ENCODE results near the gene CCBE1. TPM values are rescaled to one million over a fixed set of nuclear protein-coding genes. Genes with fewer than 3 reads are reported as not detected.
A peak's percentile ranks its signal among the peaks of the same experiment; 100 is the strongest.
"Not testable (repeated sequence)": the region's sequence is repeated elsewhere in the genome, so short reads cannot be mapped to it uniquely, and the experiment has no call there.

CCBE1 gene
- total RNA-seq, 4 donors from 2014 or later, result 0.18 to 2.8 (median 1.6) TPM

DNA sequence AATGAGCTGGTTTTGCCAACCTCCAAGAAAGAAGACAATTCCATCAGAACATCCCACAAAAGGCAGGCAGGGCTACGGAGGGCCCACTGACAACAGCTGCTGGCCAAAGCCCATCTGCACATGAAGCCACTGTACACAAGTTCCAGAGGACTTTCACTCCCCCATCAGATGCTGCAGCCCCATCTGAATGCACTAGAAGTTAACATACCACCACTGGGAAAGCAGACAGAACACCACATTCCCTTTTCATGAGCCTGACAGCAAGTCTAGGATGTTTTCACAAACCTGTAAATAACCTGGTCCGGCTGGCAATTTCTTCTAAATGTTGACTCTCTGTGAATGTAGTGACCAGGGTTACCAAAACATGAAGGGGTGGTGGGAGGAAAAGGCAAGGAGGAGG, 41.5 kb downstream of the CCBE1 start:
- Histone ChIP-seq H3K36me3 (no peaks in the 10 kb centered on the region), H3K4me3 (no peak overlapping the region), H3K27me3 (no peaks in the 10 kb centered on the region), H3K4me1 (no peaks in the 10 kb centered on the region), H3K9me3 (no peaks in the 10 kb centered on the region), H3K27ac (no peak overlapping the region)
- no peak for TF ChIP-seq POLR2A (IDR thresholded peaks at IDR 0.05)
- TF ChIP-seq, protein P1, sequence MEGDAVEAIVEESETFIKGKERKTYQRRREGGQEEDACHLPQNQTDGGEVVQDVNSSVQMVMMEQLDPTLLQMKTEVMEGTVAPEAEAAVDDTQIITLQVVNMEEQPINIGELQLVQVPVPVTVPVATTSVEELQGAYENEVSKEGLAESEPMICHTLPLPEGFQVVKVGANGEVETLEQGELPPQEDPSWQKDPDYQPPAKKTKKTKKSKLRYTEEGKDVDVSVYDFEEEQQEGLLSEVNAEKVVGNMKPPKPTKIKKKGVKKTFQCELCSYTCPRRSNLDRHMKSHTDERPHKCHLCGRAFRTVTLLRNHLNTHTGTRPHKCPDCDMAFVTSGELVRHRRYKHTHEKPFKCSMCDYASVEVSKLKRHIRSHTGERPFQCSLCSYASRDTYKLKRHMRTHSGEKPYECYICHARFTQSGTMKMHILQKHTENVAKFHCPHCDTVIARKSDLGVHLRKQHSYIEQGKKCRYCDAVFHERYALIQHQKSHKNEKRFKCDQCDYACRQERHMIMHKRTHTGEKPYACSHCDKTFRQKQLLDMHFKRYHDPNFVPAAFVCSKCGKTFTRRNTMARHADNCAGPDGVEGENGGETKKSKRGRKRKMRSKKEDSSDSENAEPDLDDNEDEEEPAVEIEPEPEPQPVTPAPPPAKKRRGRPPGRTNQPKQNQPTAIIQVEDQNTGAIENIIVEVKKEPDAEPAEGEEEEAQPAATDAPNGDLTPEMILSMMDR (IDR thresholded peaks at IDR 0.05), result no peak
- no peak for DNase-seq

- H3K4me1 ChIP-seq, result no peaks in the 10 kb centered on the region
- H3K9me3 ChIP-seq, result no peaks in the 10 kb centered on the region
- peak overlapping the region in 1 of 4 donors; percentile 22 for H3K27ac ChIP-seq
- TF ChIP-seq POLR2A (IDR thresholded peaks at IDR 0.05), result no peak
- TF ChIP-seq, protein P1 (IDR thresholded peaks at IDR 0.05), result no peak
- H3K27me3 ChIP-seq, result no peaks in the 10 kb centered on the region
- H3K36me3 ChIP-seq, result no peaks in the 10 kb centered on the region
- DNase-seq, result no peak
- no peak overlapping the region for H3K4me3 ChIP-seq
Observed at GRCh38 chr18:59651071-59651470, 46.2 kb downstream of the CCBE1 start.

- no peaks in the 10 kb centered on the region for H3K27me3 ChIP-seq
Observed at GRCh38 chr18:59650266-59650820, 46.9 kb downstream of the CCBE1 start.

DNA sequence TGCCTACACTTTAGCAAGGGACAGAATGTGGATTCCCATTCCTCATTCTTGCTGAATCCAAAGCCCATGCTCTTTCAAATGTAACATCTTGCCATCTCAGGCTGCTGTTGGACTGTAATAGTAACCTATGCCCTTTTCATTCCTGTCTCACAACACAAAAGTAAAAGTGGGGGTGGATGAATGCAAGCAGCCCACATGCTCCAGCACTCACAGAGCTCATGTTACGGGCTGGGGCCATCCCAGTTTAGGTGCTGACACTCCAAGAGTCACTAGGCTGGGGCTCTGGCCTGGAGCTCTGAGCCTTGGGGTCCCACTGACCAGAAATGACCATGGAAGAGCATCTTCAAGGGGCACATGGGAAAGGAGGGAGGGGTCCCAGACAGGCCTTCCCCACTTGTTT, 47.6 kb downstream of the CCBE1 start:
- no peak for TF ChIP-seq POLR2A (IDR thresholded peaks at IDR 0.05)
- TF ChIP-seq, protein P1 (IDR thresholded peaks at IDR 0.05), result no peak
- no peak for DNase-seq
- Histone ChIP-seq H3K27me3 (no peaks in the 10 kb centered on the region), H3K27ac (peak overlapping the region in 1 of 4 donors; percentile 12), H3K4me1 (no peaks in the 10 kb centered on the region), H3K4me3 (no peak overlapping the region), H3K9me3 (no peaks in the 10 kb centered on the region), H3K36me3 (no peaks in the 10 kb centered on the region)

More at GRCh38 chr18:59650266-59650820, 46.9 kb downstream of the CCBE1 start:
- Histone ChIP-seq H3K4me3 (no peak overlapping the region), H3K27ac (peak overlapping the region in 1 of 4 donors; percentile 22), H3K9me3 (no peaks in the 10 kb centered on the region), H3K36me3 (no peaks in the 10 kb centered on the region), H3K4me1 (no peaks in the 10 kb centered on the region)
- DNase-seq, result no peak
- no peak for TF ChIP-seq POLR2A (IDR thresholded peaks at IDR 0.05)
- TF ChIP-seq, protein P1 (IDR thresholded peaks at IDR 0.05), result no peak

DNA sequence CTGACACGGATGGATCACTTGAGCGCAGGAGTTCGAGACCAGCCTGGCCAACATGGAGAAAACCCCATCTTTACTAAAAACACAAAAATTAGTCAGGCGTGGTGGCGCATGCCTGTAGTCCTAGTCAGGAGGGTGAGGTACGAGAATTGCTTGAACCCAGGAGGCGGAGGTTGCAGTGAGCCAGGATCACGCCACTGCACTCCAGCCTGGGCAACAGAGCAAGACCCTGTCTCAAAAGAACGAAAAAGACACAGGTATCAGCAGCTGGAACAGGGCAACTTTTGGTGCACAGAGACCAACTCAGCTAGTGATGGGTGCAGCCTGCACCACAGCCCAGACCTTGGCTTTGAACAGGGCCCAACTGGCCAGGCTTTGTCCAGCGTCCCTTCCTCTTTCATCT, 48.8 kb downstream of the CCBE1 start:
- H3K27ac ChIP-seq, H3K4me3 ChIP-seq, H3K9me3 ChIP-seq, H3K4me1 ChIP-seq, DNase-seq, H3K27me3 ChIP-seq, H3K36me3 ChIP-seq: not testable (repeated sequence)

DNA sequence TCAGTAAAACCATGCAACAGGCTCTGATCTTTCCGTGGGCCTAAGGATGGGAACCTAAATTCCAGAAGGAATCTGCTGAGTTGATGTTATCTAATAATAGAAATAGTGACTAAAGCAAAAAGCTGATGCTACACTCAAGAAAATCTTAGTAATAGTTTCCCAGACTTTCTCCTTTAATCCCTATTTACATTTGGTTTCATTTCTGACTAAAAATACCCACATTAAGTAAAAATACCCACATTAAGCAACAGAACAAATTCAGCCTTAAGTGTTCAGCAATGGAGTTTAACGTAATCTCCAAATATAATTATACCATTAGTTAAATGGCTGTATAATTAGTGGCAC, 50.3 kb downstream of the CCBE1 start:
- H3K27me3 ChIP-seq, result no peaks in the 10 kb centered on the region
- no peaks in the 10 kb centered on the region for H3K4me1 ChIP-seq
- DNase-seq, result no peak
- TF ChIP-seq, protein P1 (IDR thresholded peaks at IDR 0.05), result no peak
- TF ChIP-seq POLR2A (IDR thresholded peaks at IDR 0.05), result no peak
- no peak overlapping the region for H3K27ac ChIP-seq
- H3K4me3 ChIP-seq, result no peak overlapping the region
- no peaks in the 10 kb centered on the region for H3K36me3 ChIP-seq
- no peaks in the 10 kb centered on the region for H3K9me3 ChIP-seq
